ENCODE data around the gene NTN1. TPM values are rescaled to one million over a fixed set of nuclear protein-coding genes. Genes with fewer than 3 reads are reported as not detected.

The NTN1 gene
- total RNA-seq, 2 experiments from 2014 or later: not detected

- ATAC-seq (no peak), DNase-seq (no peak)
- H3K27me3 Mint-ChIP-seq (ENCODE audit: low read depth): no peaks in the 10 kb centered on the region
- H3K9me3 Mint-ChIP-seq (ENCODE audit: insufficient read depth): no peaks in the 10 kb centered on the region
- H3K4me3 Mint-ChIP-seq: no peak overlapping the region
- ChIA-PET POLR2A (no interaction called here), CTCF (no interaction called here)
- H3K4me1 Mint-ChIP-seq (ENCODE audit: low read depth): peaks cover 10% of the 10 kb centered on the region
- H3K27ac Mint-ChIP-seq: no peak overlapping the region
- H3K36me3 Mint-ChIP-seq (ENCODE audit: low read depth): no peaks in the 10 kb centered on the region
These were observed 248.2 kb downstream of the NTN1 start for GRCh38 chr17:9269350-9270035.

GRCh38 chr17:9270921-9271320 is 249.6 kb downstream of the NTN1 start:
- Mint-ChIP-seq H3K9me3 (ENCODE audit: insufficient read depth) (no peaks in the 10 kb centered on the region), H3K4me3 (no peak overlapping the region), H3K27ac (no peak overlapping the region), H3K27me3 (ENCODE audit: low read depth) (no peaks in the 10 kb centered on the region), H3K36me3 (ENCODE audit: low read depth) (no peaks in the 10 kb centered on the region), H3K4me1 (ENCODE audit: low read depth) (peaks cover 10% of the 10 kb centered on the region)
- ChIA-PET POLR2A (no interaction called here), CTCF (no interaction called here)
- ATAC-seq (no peak), DNase-seq (no peak)

GRCh38 chr17:9271989-9272388 is 250.7 kb downstream of the NTN1 start:
- no peak for DNase-seq
- Mint-ChIP-seq H3K4me3 (no peak overlapping the region), H3K36me3 (ENCODE audit: low read depth) (no peaks in the 10 kb centered on the region), H3K4me1 (ENCODE audit: low read depth) (peaks cover 10% of the 10 kb centered on the region), H3K9me3 (ENCODE audit: insufficient read depth) (no peaks in the 10 kb centered on the region), H3K27ac (no peak overlapping the region), H3K27me3 (ENCODE audit: low read depth) (no peaks in the 10 kb centered on the region)
- no peak for ATAC-seq
- ChIA-PET CTCF (no interaction called here), POLR2A (no interaction called here)

GRCh38 chr17:9272501-9273200 is 251.3 kb downstream of the NTN1 start:
- ATAC-seq: no peak
- Mint-ChIP-seq H3K4me3 (no peak overlapping the region), H3K27ac (no peak overlapping the region), H3K36me3 (ENCODE audit: low read depth) (no peaks in the 10 kb centered on the region), H3K4me1 (ENCODE audit: low read depth) (peaks cover 10% of the 10 kb centered on the region), H3K9me3 (ENCODE audit: insufficient read depth) (no peaks in the 10 kb centered on the region), H3K27me3 (ENCODE audit: low read depth) (no peaks in the 10 kb centered on the region)
- CTCF ChIA-PET: interaction anchor here (2.0 kb wide), 1 partner anchor 12 kb away, joined by 6 read pairs; no protein-coding TSS in a partner anchor
- POLR2A ChIA-PET: no interaction called here
- DNase-seq: no peak

- H3K36me3 Mint-ChIP-seq (ENCODE audit: low read depth): no peaks in the 10 kb centered on the region
- no peak overlapping the region for H3K4me3 Mint-ChIP-seq
- H3K27me3 Mint-ChIP-seq (ENCODE audit: low read depth): no peaks in the 10 kb centered on the region
- POLR2A ChIA-PET: no interaction called here
- H3K9me3 Mint-ChIP-seq (ENCODE audit: insufficient read depth): no peaks in the 10 kb centered on the region
- ATAC-seq (peak; percentile 33), DNase-seq (peak; percentile 24)
- H3K4me1 Mint-ChIP-seq (ENCODE audit: low read depth): peaks cover 10% of the 10 kb centered on the region
- CTCF ChIA-PET: interaction anchor here (0.7 to 2.0 kb wide), 2 partner anchors 10 to 19 kb away, joined by 3 to 6 read pairs; no protein-coding TSS in a partner anchor
- no peak overlapping the region for H3K27ac Mint-ChIP-seq
These were observed 252.4 kb downstream of the NTN1 start for GRCh38 chr17:9273428-9274391.

GRCh38 chr17:9274973-9275372 is 253.7 kb downstream of the NTN1 start:
- Mint-ChIP-seq H3K36me3 (ENCODE audit: low read depth) (no peaks in the 10 kb centered on the region), H3K27ac (no peak overlapping the region), H3K4me3 (no peak overlapping the region), H3K27me3 (ENCODE audit: low read depth) (no peaks in the 10 kb centered on the region), H3K4me1 (ENCODE audit: low read depth) (peaks cover 10% of the 10 kb centered on the region), H3K9me3 (ENCODE audit: insufficient read depth) (no peaks in the 10 kb centered on the region)
- DNase-seq (no peak), ATAC-seq (no peak)
- ChIA-PET POLR2A (no interaction called here), CTCF (interaction anchor here (2.0 kb wide), 1 partner anchor 9 kb away, joined by 6 read pairs; no protein-coding TSS in a partner anchor)

- POLR2A ChIA-PET: interaction anchor here (0.7 kb wide), 1 partner anchor 1147 kb away, joined by 5 read pairs; no protein-coding TSS in a partner anchor
These were observed 258.6 kb downstream of the NTN1 start for GRCh38 chr17:9279893-9280292.

GRCh38 chr17:9283909-9284308 is 262.6 kb downstream of the NTN1 start:
- no peak overlapping the region for H3K4me3 Mint-ChIP-seq
- no peaks in the 10 kb centered on the region for H3K9me3 Mint-ChIP-seq (ENCODE audit: insufficient read depth)
- DNase-seq (no peak), ATAC-seq (no peak)
- no peaks in the 10 kb centered on the region for H3K36me3 Mint-ChIP-seq (ENCODE audit: low read depth)
- ChIA-PET POLR2A (no interaction called here), CTCF (interaction anchor here (0.6 to 1.2 kb wide), 2 partner anchors 10 to 123 kb away, joined by 3 to 6 read pairs; no protein-coding TSS in a partner anchor)
- H3K27me3 Mint-ChIP-seq (ENCODE audit: low read depth): no peaks in the 10 kb centered on the region
- peaks cover 4% of the 10 kb centered on the region for H3K4me1 Mint-ChIP-seq (ENCODE audit: low read depth)
- H3K27ac Mint-ChIP-seq: no peak overlapping the region

More at GRCh38 chr17:9279893-9280292, 258.6 kb downstream of the NTN1 start:
- H3K9me3 Mint-ChIP-seq (ENCODE audit: insufficient read depth): no peaks in the 10 kb centered on the region
- CTCF ChIA-PET: interaction anchor here (1.7 to 2.3 kb wide), 2 partner anchors 9 to 12 kb away, joined by 4 to 6 read pairs; no protein-coding TSS in a partner anchor
- no peaks in the 10 kb centered on the region for H3K27me3 Mint-ChIP-seq (ENCODE audit: low read depth)
- H3K4me3 Mint-ChIP-seq: no peak overlapping the region
- no peaks in the 10 kb centered on the region for H3K36me3 Mint-ChIP-seq (ENCODE audit: low read depth)
- H3K4me1 Mint-ChIP-seq (ENCODE audit: low read depth): no peaks in the 10 kb centered on the region
- H3K27ac Mint-ChIP-seq: no peak overlapping the region
- DNase-seq (no peak), ATAC-seq (no peak)

- Mint-ChIP-seq H3K36me3 (ENCODE audit: low read depth) (no peaks in the 10 kb centered on the region), H3K4me3 (no peak overlapping the region), H3K4me1 (ENCODE audit: low read depth) (peaks cover 12% of the 10 kb centered on the region), H3K9me3 (ENCODE audit: insufficient read depth) (no peaks in the 10 kb centered on the region), H3K27ac (no peak overlapping the region), H3K27me3 (ENCODE audit: low read depth) (no peaks in the 10 kb centered on the region)
- POLR2A ChIA-PET: no interaction called here
- CTCF ChIA-PET: interaction anchor here (1.2 kb wide), 1 partner anchor 11 kb away, joined by 6 read pairs; no protein-coding TSS in a partner anchor
- ATAC-seq (no peak), DNase-seq (no peak)
These were observed 263.6 kb downstream of the NTN1 start for GRCh38 chr17:9284884-9285283.

- H3K36me3 Mint-ChIP-seq (ENCODE audit: low read depth): no peaks in the 10 kb centered on the region
- no peak overlapping the region for H3K27ac Mint-ChIP-seq
- ChIA-PET POLR2A (no interaction called here), CTCF (no interaction called here)
- DNase-seq (no peak), ATAC-seq (no peak)
- peaks cover 17% of the 10 kb centered on the region for H3K4me1 Mint-ChIP-seq (ENCODE audit: low read depth)
- H3K9me3 Mint-ChIP-seq (ENCODE audit: insufficient read depth): no peaks in the 10 kb centered on the region
- no peaks in the 10 kb centered on the region for H3K27me3 Mint-ChIP-seq (ENCODE audit: low read depth)
- H3K4me3 Mint-ChIP-seq: no peak overlapping the region
These were observed 264.5 kb downstream of the NTN1 start for GRCh38 chr17:9285602-9286427.

- Mint-ChIP-seq H3K4me3 (no peak overlapping the region), H3K27me3 (ENCODE audit: low read depth) (no peaks in the 10 kb centered on the region), H3K36me3 (ENCODE audit: low read depth) (no peaks in the 10 kb centered on the region), H3K4me1 (ENCODE audit: low read depth) (peaks cover 17% of the 10 kb centered on the region), H3K27ac (no peak overlapping the region), H3K9me3 (ENCODE audit: insufficient read depth) (no peaks in the 10 kb centered on the region)
- CTCF ChIA-PET: no interaction called here
- POLR2A ChIA-PET: no interaction called here
- ATAC-seq: no peak
- DNase-seq: no peak
These were observed 265.1 kb downstream of the NTN1 start for GRCh38 chr17:9286434-9286833.

Measured in activated CD8-positive, alpha-beta T cell treated with anti-CD3 and anti-CD28 coated beads, Interleukin-2, amount 10 ng/mL, durations not matched to agents 7 days and 5 days (primary cell).